DND-41 (cell line): ENCODE data around the gene ZIC5.
"Not testable (repeated sequence)": the region's sequence is repeated elsewhere in the genome, so short reads cannot be mapped to it uniquely, and the experiment has no call there.

Experiments used
- ATAC-seq: fragments of 200-7000 bp; cut with Tn5 transposase; 3 replicates; pipeline ENCODE4 v1.9.1; 2021; ENCODE audit warnings: low read depth; ENCODE audit not compliant: insufficient read depth
- DNase-seq: peaks from one replicate; pipeline ENCODE4 v3.0.0-alpha.2; 2020
- H2AFZ ChIP-seq: 2 replicates; pipeline ENCODE4 v1.6.0; 2012; ENCODE audit warnings: low read depth, low read length
- H3K27ac ChIP-seq: 2 replicates; pipeline ENCODE4 v1.5.1; 2012; ENCODE audit warnings: low read length, inconsistent platforms
- H3K27me3 ChIP-seq: fragments of 200-600 bp; sonication (generic); 2 replicates; pipeline ENCODE4 v1.6.0; 2012; ENCODE audit warnings: low read length, mild to moderate bottlenecking, inconsistent platforms; ENCODE audit not compliant: insufficient read depth, poor library complexity
- H3K36me3 ChIP-seq: 2 replicates; pipeline ENCODE4 v1.5.1; 2012; ENCODE audit warnings: low read length, inconsistent platforms; ENCODE audit not compliant: insufficient read depth
- H3K4me1 ChIP-seq: 2 replicates; pipeline ENCODE4 v1.5.1; 2012; ENCODE audit warnings: mild to moderate bottlenecking, low read length; ENCODE audit not compliant: insufficient read depth
- H3K4me2 ChIP-seq: 2 replicates; pipeline ENCODE4 v1.6.0; 2012; ENCODE audit warnings: mild to moderate bottlenecking, moderate library complexity, low read length, inconsistent platforms; ENCODE audit not compliant: insufficient read depth
- H3K4me3 ChIP-seq, 2 experiments: fragments of 200-600 bp in 1 of 2; shearing (Covaris generic) in 1 of 2; 2 replicates each; pipeline ENCODE4 v1.5.1; 2012 to 2016; ENCODE audit warnings: inconsistent platforms in 2 of 2, low read length in 2 of 2, mild to moderate bottlenecking in 2 of 2, low read depth in 1 of 2, moderate library complexity in 1 of 2
- H3K79me2 ChIP-seq: 2 replicates; pipeline ENCODE4 v1.6.0; 2012; ENCODE audit warnings: low read length, inconsistent platforms; ENCODE audit not compliant: insufficient read depth
- H3K9ac ChIP-seq: 2 replicates; pipeline ENCODE4 v1.6.0; 2012; ENCODE audit warnings: low read depth, mild to moderate bottlenecking, inconsistent platforms, low read length, moderate library complexity
- H3K9me3 ChIP-seq: 2 replicates; pipeline ENCODE4 v1.5.1; 2012; ENCODE audit warnings: low read length, moderate library complexity, mild to moderate bottlenecking, inconsistent platforms; ENCODE audit not compliant: insufficient read depth, severe bottlenecking
- H4K20me1 ChIP-seq: 2 replicates; pipeline ENCODE4 v1.6.0; 2012; ENCODE audit warnings: low read length; ENCODE audit not compliant: insufficient read depth
- CTCF ChIP-seq: IDR thresholded peaks from 2 replicates; pipeline ENCODE4 v1.5.1; 2012; ENCODE audit warnings: borderline replicate concordance, low read length, moderate library complexity, mild to moderate bottlenecking; ENCODE audit not compliant: poor library complexity, severe bottlenecking; ENCODE audit errors: extremely low read depth
- EZH2 ChIP-seq: IDR thresholded peaks from 3 replicates; pipeline ENCODE4 v1.6.1; 2012; ENCODE audit warnings: borderline replicate concordance, low read depth, mild to moderate bottlenecking, moderate library complexity, low read length, inconsistent platforms; ENCODE audit not compliant: severe bottlenecking

ZIC5 gene

GRCh38 chr13:99955107-99955746 is 16.3 kb downstream of the ZIC5 start:
- TF ChIP-seq EZH2 (no peak), CTCF (no peak)
- H4K20me1 ChIP-seq, result no peaks in the 10 kb centered on the region
- no peaks in the 10 kb centered on the region for H3K4me1 ChIP-seq
- H3K36me3 ChIP-seq, result no peaks in the 10 kb centered on the region
- no peak overlapping the region for H3K4me2 ChIP-seq
- peaks cover 8% of the 10 kb centered on the region for H3K27me3 ChIP-seq
- ATAC-seq (no peak), DNase-seq (no peak)
- H2AFZ ChIP-seq, result no peak overlapping the region
- H3K9ac ChIP-seq, result no peak overlapping the region
- H3K27ac ChIP-seq, result no peak overlapping the region
- H3K9me3 ChIP-seq, result no peaks in the 10 kb centered on the region
- no peaks in the 10 kb centered on the region for H3K79me2 ChIP-seq
- H3K4me3 ChIP-seq, result no peak overlapping the region

GRCh38 chr13:99953138-99953755 is 18.3 kb downstream of the ZIC5 start:
- TF ChIP-seq EZH2 (no peak), CTCF (no peak)
- DNase-seq (no peak), ATAC-seq (no peak)
- Histone ChIP-seq H3K4me1 (no peaks in the 10 kb centered on the region), H3K9ac (no peak overlapping the region), H3K9me3 (no peaks in the 10 kb centered on the region), H3K4me3 (no peak overlapping the region), H3K4me2 (no peak overlapping the region), H2AFZ (no peak overlapping the region), H3K27ac (no peak overlapping the region), H3K27me3 (peaks cover 19% of the 10 kb centered on the region), H3K36me3 (no peaks in the 10 kb centered on the region), H4K20me1 (no peaks in the 10 kb centered on the region), H3K79me2 (no peaks in the 10 kb centered on the region)

- not testable (repeated sequence) for H3K4me3 ChIP-seq, H3K27ac ChIP-seq, ATAC-seq, H3K9me3 ChIP-seq, H3K4me2 ChIP-seq, H3K79me2 ChIP-seq, H4K20me1 ChIP-seq, H2AFZ ChIP-seq, DNase-seq, H3K9ac ChIP-seq, H3K4me1 ChIP-seq, H3K36me3 ChIP-seq
- peaks cover 19% of the 10 kb centered on the region for H3K27me3 ChIP-seq
These were observed 19.9 kb downstream of the ZIC5 start for GRCh38 chr13:99951666-99952065.

- H3K4me2 ChIP-seq, result no peak overlapping the region
- H3K9ac ChIP-seq, result no peak overlapping the region
- TF ChIP-seq EZH2 (no peak), CTCF (no peak)
- ATAC-seq, result no peak
- H3K36me3 ChIP-seq, result no peaks in the 10 kb centered on the region
- H4K20me1 ChIP-seq, result no peaks in the 10 kb centered on the region
- H3K27me3 ChIP-seq, result peaks cover 16% of the 10 kb centered on the region
- no peak for DNase-seq
- H3K4me3 ChIP-seq, result no peak overlapping the region
- H3K4me1 ChIP-seq, result no peaks in the 10 kb centered on the region
- no peaks in the 10 kb centered on the region for H3K9me3 ChIP-seq
- H2AFZ ChIP-seq, result no peak overlapping the region
- H3K79me2 ChIP-seq, result no peaks in the 10 kb centered on the region
- H3K27ac ChIP-seq, result no peak overlapping the region
These were observed 21.7 kb downstream of the ZIC5 start for GRCh38 chr13:99949679-99950413.
